GM18907 (cell line): ENCODE results near the gene CDY1B.
"Not testable (repeated sequence)": the region's sequence is repeated elsewhere in the genome, so short reads cannot be mapped to it uniquely, and the experiment has no call there.

Source experiments
- ATAC-seq: cut with Tn5 transposase; IDR thresholded peaks from one replicate; pipeline ENCODE4 v1.9.1; 2021; ENCODE audit warnings: mild to moderate bottlenecking, moderate library complexity; ENCODE audit not compliant: unreplicated experiment

The CDY1B gene

GRCh38 chrY:24047919-24048318 is at the start of gene CDY1B:
Gene CDY1B (minus strand): TSS chrY:24048019. CDS start chrY:24047688, 331 bp downstream.
- ATAC-seq = not testable (repeated sequence)

DNA sequence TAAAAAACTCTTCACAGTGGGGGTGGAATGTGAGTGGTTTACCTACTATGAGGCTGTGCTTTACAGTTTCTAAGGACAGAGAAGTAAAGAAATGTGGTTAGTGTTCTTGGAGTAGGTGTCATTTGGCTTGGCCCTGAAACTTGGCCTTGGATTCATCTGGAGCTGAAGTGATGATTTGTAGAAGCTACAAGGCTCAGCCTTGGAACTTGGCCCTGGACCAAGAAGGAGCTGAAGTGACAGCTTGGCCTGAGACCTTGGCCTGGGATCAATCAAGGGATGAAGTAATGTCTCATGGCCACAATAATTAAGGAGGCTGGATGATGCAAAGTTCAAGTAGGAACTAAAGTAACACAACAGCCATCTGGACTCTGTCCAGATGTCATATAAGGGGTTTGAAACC is 1.7 kb upstream of the CDY1B start:
- not testable (repeated sequence) for ATAC-seq

- not testable (repeated sequence) for ATAC-seq
Measured at GRCh38 chrY:24043209-24043608, 4.6 kb downstream of the CDY1B start.

DNA sequence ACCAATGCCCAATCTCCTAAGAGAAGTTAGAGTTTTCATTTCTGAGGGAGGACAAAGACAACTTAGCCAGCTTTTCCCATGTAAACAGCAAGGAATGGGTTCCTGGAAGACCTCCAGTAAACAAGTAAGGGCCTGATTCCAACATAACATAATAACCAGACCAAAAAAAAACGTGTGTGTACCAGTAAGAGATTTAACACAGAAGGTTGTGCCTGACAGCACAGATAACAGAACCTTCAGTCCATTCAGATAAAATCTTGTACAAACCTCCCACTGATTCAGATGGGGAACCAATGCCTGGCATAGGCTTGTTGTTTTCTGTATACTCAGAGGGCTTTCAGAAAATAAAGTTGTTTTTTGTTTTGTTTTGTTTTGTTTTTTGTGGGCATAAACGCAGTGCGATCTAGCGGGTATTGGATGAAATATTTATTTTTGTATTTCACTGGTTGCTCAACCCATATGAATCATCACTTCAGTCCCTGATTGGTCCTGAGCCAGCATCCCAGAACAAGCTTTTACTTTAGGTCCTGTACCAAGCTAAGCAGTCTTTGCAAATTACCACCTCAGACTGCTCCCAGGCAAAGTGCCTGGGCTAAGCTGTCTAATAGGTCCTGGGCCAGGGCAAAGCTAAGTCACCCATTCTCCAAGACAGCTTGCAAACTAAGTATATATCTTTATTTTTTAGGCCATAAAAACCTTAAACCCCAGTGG is 8.7 kb downstream of the CDY1B start:
- ATAC-seq = not testable (repeated sequence)

- ATAC-seq = not testable (repeated sequence)
Measured at GRCh38 chrY:24026212-24027103, 21.4 kb downstream of the CDY1B start.
